Eye (tissue), 1 donor: ENCODE data around the gene MAJIN.
"Not testable (repeated sequence)": the region's sequence is repeated elsewhere in the genome, so short reads cannot be mapped to it uniquely, and the experiment has no call there.

Experiments used
- DNase-seq: peaks from one replicate; pipeline ENCODE4 v3.0.0-alpha.2; 2015

Gene MAJIN

GRCh38 chr11:64989416-64989815 is 17.5 kb upstream of the MAJIN start:
- no peak for DNase-seq

- no peak for DNase-seq
These were observed 16.3 kb upstream of the MAJIN start for GRCh38 chr11:64987998-64988854.

GRCh38 chr11:64983339-64983738 is 11.4 kb upstream of the MAJIN start:
- DNase-seq: not testable (repeated sequence)

- no peak for DNase-seq
These were observed 4.7 kb upstream of the MAJIN start for GRCh38 chr11:64976651-64977050.

GRCh38 chr11:64974124-64974523 is 2.2 kb upstream of the MAJIN start:
- DNase-seq: no peak

GRCh38 chr11:64970731-64971151 is 1.2 kb downstream of the MAJIN start:
- no peak for DNase-seq

- no peak for DNase-seq
These were observed 2.7 kb downstream of the MAJIN start for GRCh38 chr11:64969209-64969608.

GRCh38 chr11:64967375-64967774 is 4.5 kb downstream of the MAJIN start:
- no peak for DNase-seq

GRCh38 chr11:64963072-64963631 is 8.8 kb downstream of the MAJIN start:
- no peak for DNase-seq

- no peak for DNase-seq
These were observed 11.2 kb downstream of the MAJIN start for GRCh38 chr11:64960719-64961118.

GRCh38 chr11:64959498-64959897 is 12.4 kb downstream of the MAJIN start:
- no peak for DNase-seq

GRCh38 chr11:64954201-64954600 is 17.7 kb downstream of the MAJIN start:
- DNase-seq: no peak

GRCh38 chr11:64951529-64951928 is 20.4 kb downstream of the MAJIN start:
- DNase-seq: no peak

GRCh38 chr11:64947208-64947814 is 24.6 kb downstream of the MAJIN start:
- DNase-seq: no peak

GRCh38 chr11:64936539-64936938 is 35.4 kb downstream of the MAJIN start:
- no peak for DNase-seq

GRCh38 chr11:64935359-64936081 is 36.4 kb downstream of the MAJIN start, which contains the start of gene GPHA2:
GPHA2 (minus strand) TSS chr11:64935893; CDS start chr11:64935460, 433 bp downstream.
- peak; percentile 46 for DNase-seq

- DNase-seq: no peak
These were observed 37.1 kb downstream of the MAJIN start for GRCh38 chr11:64934682-64935358.

GRCh38 chr11:64933935-64934681 is 37.8 kb downstream of the MAJIN start:
- no peak for DNase-seq

GRCh38 chr11:64933213-64933934 is 38.5 kb downstream of the MAJIN start:
- no peak for DNase-seq

- no peak for DNase-seq
These were observed 39.6 kb downstream of the MAJIN start for GRCh38 chr11:64932324-64932723.

GRCh38 chr11:64931290-64931689 is 40.6 kb downstream of the MAJIN start:
- DNase-seq: no peak
